Transverse colon (tissue), 3 donors: ENCODE data around the gene CEP135.

Source experiments
- CTCF ChIP-seq, 5 experiments: fragments of 200-600 bp in 3 of 5; fragments of 450-650 bp in 2 of 5; sonication (generic) in 3 of 5; IDR thresholded peaks; 1 replicate in 2 of 5; 2 replicates in 3 of 5; pipeline ENCODE4 v1.5.1; 2016 to 2017; ENCODE audit warnings: antibody characterized with exemption in 5 of 5, inconsistent platforms in 3 of 5, mild to moderate bottlenecking in 2 of 5, moderate library complexity in 1 of 5
- EP300 ChIP-seq: sonication (generic); formaldehyde crosslinking; IDR thresholded peaks from one replicate; pipeline ENCODE4 v1.6.1; 2017; ENCODE audit warnings: antibody characterized with exemption, low read depth
- POLR2A ChIP-seq: fragments of 450-650 bp; IDR thresholded peaks from one replicate; pipeline ENCODE4 v1.6.1; 2016; ENCODE audit warnings: antibody characterized with exemption, mild to moderate bottlenecking, moderate library complexity

GRCh38 chr4:56052481-56052880, 103.7 kb downstream of the CEP135 start:
- TF ChIP-seq POLR2A (no peak), CTCF (IDR thresholded peaks at IDR 0.05) (no peak), EP300 (no peak)
